IPS-20b (cell line): ENCODE results near the gene STK33.

Source experiments
- H3K27ac ChIP-seq: one replicate; pipeline ENCODE4 v1.5.1; 2013; ENCODE audit warnings: low read length
- H3K27me3 ChIP-seq: 2 replicates; pipeline ENCODE4 v1.6.1; 2013; ENCODE audit warnings: mild to moderate bottlenecking, low read length, inconsistent platforms; ENCODE audit not compliant: insufficient read depth
- H3K36me3 ChIP-seq: 2 replicates; pipeline ENCODE4 v1.6.1; 2013; ENCODE audit warnings: low read depth, mild to moderate bottlenecking, inconsistent platforms, low read length, moderate library complexity; ENCODE audit not compliant: insufficient read depth
- H3K4me1 ChIP-seq: 2 replicates; pipeline ENCODE4 v1.6.1; 2013; ENCODE audit warnings: mild to moderate bottlenecking, control low read depth, inconsistent platforms, low read length, moderate library complexity; ENCODE audit not compliant: insufficient read depth
- H3K4me3 ChIP-seq: 2 replicates; pipeline ENCODE4 v1.5.1; 2013; ENCODE audit warnings: mild to moderate bottlenecking, low read length, inconsistent platforms
- H3K9ac ChIP-seq: 2 replicates; pipeline ENCODE4 v1.6.1; 2013; ENCODE audit warnings: low read depth, mild to moderate bottlenecking, inconsistent platforms, low read length, moderate library complexity
- H3K9me3 ChIP-seq: 2 replicates; pipeline ENCODE4 v1.6.1; 2013; ENCODE audit warnings: mild to moderate bottlenecking, low read depth, low read length, inconsistent platforms; ENCODE audit not compliant: insufficient read depth

Gene STK33

DNA sequence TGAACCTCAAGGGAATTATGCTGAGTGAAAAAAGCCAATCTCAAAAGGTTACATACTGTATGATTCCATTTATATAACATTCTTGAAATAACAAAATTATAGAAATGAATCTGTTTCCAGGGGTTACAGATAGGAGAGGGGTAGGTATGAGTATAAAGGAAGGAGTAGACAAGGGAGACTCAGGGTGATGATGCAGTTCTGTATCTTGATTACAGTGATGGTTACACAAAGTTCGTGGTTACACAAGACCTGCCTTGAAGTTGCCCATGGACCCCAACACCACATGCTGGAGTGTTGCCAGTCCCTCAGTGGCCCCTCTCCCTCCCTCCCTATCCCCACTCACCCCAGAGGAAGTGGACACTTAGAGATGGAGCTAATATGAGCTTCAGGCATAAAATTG is 20.3 kb downstream of the STK33 start:
- Histone ChIP-seq H3K9ac (no peak overlapping the region), H3K36me3 (no peaks in the 10 kb centered on the region), H3K4me1 (no peaks in the 10 kb centered on the region), H3K27ac (no peak overlapping the region), H3K4me3 (no peak overlapping the region), H3K27me3 (no peaks in the 10 kb centered on the region), H3K9me3 (peaks cover 6% of the 10 kb centered on the region)

- Histone ChIP-seq H3K9ac (no peak overlapping the region), H3K27me3 (no peaks in the 10 kb centered on the region), H3K27ac (no peak overlapping the region), H3K36me3 (no peaks in the 10 kb centered on the region), H3K9me3 (no peaks in the 10 kb centered on the region), H3K4me3 (no peak overlapping the region), H3K4me1 (no peaks in the 10 kb centered on the region)
These were observed 26.3 kb downstream of the STK33 start for GRCh38 chr11:8567602-8568198.

- no peaks in the 10 kb centered on the region for H3K36me3 ChIP-seq
- H3K27me3 ChIP-seq, result no peaks in the 10 kb centered on the region
- no peaks in the 10 kb centered on the region for H3K4me1 ChIP-seq
- H3K4me3 ChIP-seq, result no peak overlapping the region
- 0 out of 2 replicates have a peak, but pooled peaks cover 3% of the 10 kb centered on the region for H3K9me3 ChIP-seq
- no peak overlapping the region for H3K9ac ChIP-seq
- H3K27ac ChIP-seq, result no peak overlapping the region
These were observed 27.3 kb downstream of the STK33 start for GRCh38 chr11:8566613-8567210.

DNA sequence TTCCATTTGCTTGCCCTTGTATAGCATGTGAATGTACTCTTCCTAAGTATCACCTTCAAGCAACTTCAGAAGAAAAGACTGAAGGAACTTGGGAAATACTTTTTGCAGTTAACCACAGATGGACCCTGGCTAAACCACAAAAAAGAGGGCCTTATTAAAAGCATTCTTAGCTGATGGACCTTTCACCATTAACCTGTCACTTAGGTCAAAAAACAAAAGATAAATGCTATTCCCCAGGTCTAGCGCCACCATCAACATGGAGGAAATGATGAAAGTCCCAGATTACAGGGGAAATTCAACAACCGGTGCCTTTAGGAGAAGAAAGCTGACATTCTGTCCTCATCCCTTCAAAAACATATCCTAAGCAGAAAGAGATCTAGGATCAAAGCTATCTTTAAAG is 29.5 kb downstream of the STK33 start:
- Histone ChIP-seq H3K36me3 (no peaks in the 10 kb centered on the region), H3K27me3 (no peaks in the 10 kb centered on the region), H3K27ac (no peak overlapping the region)

DNA sequence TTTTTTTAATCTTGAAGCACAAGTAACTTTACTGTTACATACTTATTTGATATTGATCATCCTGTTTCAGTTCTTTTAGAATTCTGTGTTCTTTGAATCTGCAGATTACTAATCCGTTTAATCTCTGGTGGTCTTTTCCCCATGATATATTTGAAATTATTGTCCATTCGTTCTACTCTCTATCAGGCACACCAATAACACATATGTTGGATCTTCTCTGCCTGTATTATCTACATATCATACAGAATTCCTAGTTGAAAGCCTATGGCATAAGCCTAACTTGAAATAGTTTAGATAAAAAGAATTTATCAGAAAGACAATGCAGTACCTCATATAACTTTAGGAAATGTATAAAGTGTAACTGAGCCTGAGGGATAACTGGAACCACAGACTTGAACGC is 32.6 kb downstream of the STK33 start:
- Histone ChIP-seq H3K9ac (no peak overlapping the region), H3K27me3 (no peaks in the 10 kb centered on the region), H3K4me1 (no peaks in the 10 kb centered on the region), H3K27ac (no peak overlapping the region), H3K4me3 (no peak overlapping the region), H3K9me3 (0 out of 2 replicates have a peak, but pooled peaks cover 3% of the 10 kb centered on the region), H3K36me3 (no peaks in the 10 kb centered on the region)

More for the DNA sequence above, 29.5 kb downstream of the STK33 start:
- Histone ChIP-seq H3K4me1 (no peaks in the 10 kb centered on the region), H3K4me3 (no peak overlapping the region), H3K9ac (no peak overlapping the region), H3K9me3 (0 out of 2 replicates have a peak, but pooled peaks cover 3% of the 10 kb centered on the region)

DNA sequence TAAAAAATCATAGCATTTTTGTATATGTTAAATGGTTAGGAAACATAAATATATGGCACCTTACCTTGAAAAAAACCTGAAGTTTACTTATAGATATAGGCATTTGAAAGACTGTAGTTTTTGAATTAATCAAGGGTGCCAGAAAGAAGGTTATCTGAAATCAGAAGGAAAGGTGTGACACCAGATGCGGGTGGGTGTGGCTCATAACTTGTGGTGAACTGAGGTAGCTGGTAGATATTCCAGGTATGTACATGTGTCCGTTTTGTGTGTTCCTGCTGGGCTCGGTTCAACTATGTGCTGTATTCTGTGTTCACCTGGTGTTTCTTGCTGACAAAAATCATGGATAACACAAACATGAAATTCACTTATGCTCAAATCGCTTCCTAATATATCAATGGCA is 35.6 kb downstream of the STK33 start:
- Histone ChIP-seq H3K9ac (no peak overlapping the region), H3K36me3 (no peaks in the 10 kb centered on the region), H3K27me3 (no peaks in the 10 kb centered on the region), H3K4me1 (no peaks in the 10 kb centered on the region), H3K27ac (no peak overlapping the region), H3K4me3 (no peak overlapping the region), H3K9me3 (0 out of 2 replicates have a peak, but pooled peaks cover 3% of the 10 kb centered on the region)

- H3K4me3 ChIP-seq, result no peak overlapping the region
- H3K27me3 ChIP-seq, result no peaks in the 10 kb centered on the region
- no peak overlapping the region for H3K27ac ChIP-seq
These were observed 48.2 kb downstream of the STK33 start for GRCh38 chr11:8545698-8546366.

DNA sequence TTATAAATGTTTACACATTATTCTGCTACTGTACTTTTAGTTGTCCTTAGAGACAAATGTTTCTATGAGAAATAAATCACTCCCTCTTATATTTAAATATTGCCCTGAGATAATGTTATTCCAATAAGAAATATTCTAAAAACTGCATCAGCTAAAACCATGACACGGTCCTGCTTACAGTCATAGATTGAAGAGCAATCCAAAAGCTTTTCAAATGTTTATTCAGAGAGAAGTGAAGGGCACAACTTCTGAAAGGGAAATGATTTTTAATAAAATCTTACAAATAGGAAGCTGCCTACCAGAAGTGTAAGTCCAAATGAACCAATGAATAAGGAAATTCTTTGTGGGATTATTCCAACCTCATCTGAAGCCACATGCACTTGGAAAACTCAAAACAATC is 49.2 kb downstream of the STK33 start:
- no peaks in the 10 kb centered on the region for H3K36me3 ChIP-seq
- no peak overlapping the region for H3K27ac ChIP-seq
- no peaks in the 10 kb centered on the region for H3K4me1 ChIP-seq
- no peak overlapping the region for H3K4me3 ChIP-seq
- no peaks in the 10 kb centered on the region for H3K27me3 ChIP-seq
- H3K9ac ChIP-seq, result no peak overlapping the region
- H3K9me3 ChIP-seq, result no peaks in the 10 kb centered on the region; the same call in 1 of the 2 replicates

More at GRCh38 chr11:8545698-8546366, 48.2 kb downstream of the STK33 start:
- Histone ChIP-seq H3K9me3 (no peaks in the 10 kb centered on the region; the same call in 1 of the 2 replicates), H3K4me1 (no peaks in the 10 kb centered on the region), H3K36me3 (no peaks in the 10 kb centered on the region), H3K9ac (no peak overlapping the region)

DNA sequence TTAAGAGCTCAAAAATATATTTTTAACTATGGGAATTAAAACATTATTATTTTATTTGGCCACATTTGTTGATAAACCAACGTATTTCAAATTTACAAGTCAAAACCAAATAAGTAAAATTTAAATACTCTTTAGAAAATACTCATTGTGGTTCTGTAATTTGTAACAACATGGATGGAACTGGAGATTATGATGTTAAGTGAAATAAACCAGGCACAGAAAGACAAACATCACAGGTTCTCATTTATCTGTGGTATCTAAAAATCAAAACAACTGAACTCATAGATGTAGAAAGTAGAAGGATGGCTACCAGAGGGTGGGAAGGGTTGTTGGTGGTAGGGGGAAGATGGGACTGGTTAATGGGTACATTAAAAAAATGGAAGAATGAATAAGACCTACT is 50.8 kb downstream of the STK33 start:
- Histone ChIP-seq H3K36me3 (no peaks in the 10 kb centered on the region), H3K4me1 (no peaks in the 10 kb centered on the region), H3K9me3 (no peaks in the 10 kb centered on the region; the same call in 1 of the 2 replicates), H3K4me3 (no peak overlapping the region), H3K27ac (no peak overlapping the region), H3K27me3 (no peaks in the 10 kb centered on the region), H3K9ac (no peak overlapping the region)

- no peak overlapping the region for H3K4me3 ChIP-seq
- H3K9ac ChIP-seq, result no peak overlapping the region
- H3K27ac ChIP-seq, result no peak overlapping the region
- no peaks in the 10 kb centered on the region for H3K9me3 ChIP-seq
- H3K4me1 ChIP-seq, result no peaks in the 10 kb centered on the region
- no peaks in the 10 kb centered on the region for H3K27me3 ChIP-seq
- H3K36me3 ChIP-seq, result no peaks in the 10 kb centered on the region
These were observed 52.6 kb downstream of the STK33 start for GRCh38 chr11:8541448-8541847.

DNA sequence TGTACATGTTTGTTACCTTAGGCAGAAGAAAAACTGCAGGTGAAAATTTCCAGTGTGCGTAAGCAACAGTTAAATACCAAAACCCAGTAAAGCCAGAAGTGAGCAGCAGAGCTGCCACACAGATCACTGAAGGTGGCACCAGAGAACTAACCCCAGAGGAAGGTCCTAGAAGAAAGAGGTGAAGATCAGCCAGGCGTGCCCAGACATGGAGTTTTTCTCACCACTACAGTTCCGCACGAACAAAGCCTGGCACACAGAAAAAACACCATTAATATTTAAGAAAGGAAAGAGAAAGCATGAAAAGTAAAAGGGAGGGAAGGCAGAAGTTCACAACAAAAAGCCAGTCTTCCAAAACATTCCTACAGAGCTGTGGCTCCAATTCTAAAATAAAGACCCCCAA is 60.7 kb downstream of the STK33 start:
- no peaks in the 10 kb centered on the region for H3K36me3 ChIP-seq
- no peaks in the 10 kb centered on the region for H3K9me3 ChIP-seq
- H3K27me3 ChIP-seq, result no peaks in the 10 kb centered on the region
- H3K4me1 ChIP-seq, result peaks cover 6% of the 10 kb centered on the region
- no peak overlapping the region for H3K9ac ChIP-seq
- no peak overlapping the region for H3K27ac ChIP-seq
- H3K4me3 ChIP-seq, result no peak overlapping the region

- no peak overlapping the region for H3K4me3 ChIP-seq
- H3K27me3 ChIP-seq, result no peaks in the 10 kb centered on the region
- no peaks in the 10 kb centered on the region for H3K9me3 ChIP-seq
- H3K4me1 ChIP-seq, result peaks cover 14% of the 10 kb centered on the region
- H3K27ac ChIP-seq, result no peak overlapping the region
- no peaks in the 10 kb centered on the region for H3K36me3 ChIP-seq
- H3K9ac ChIP-seq, result no peak overlapping the region
These were observed 61.6 kb downstream of the STK33 start for GRCh38 chr11:8532475-8532874.
